HUDEP-2 (cell line): Measurements from ENCODE around the gene KIAA0825.
A peak's percentile ranks its signal among the peaks of the same experiment; 100 is the strongest.

Experiments used
- DNase-seq, 76 experiments: peaks; one replicate each; lab custom pipeline; 2025; ENCODE audit not compliant: unreplicated experiment in 76 of 76; lab: John Stamatoyannopoulos, UW

Gene KIAA0825

GRCh38 chr5:94618493-94619328 lies at the start of gene KIAA0825, which contains the start of gene SLF1:
Gene KIAA0825, minus strand, starts transcription at chr5:94618604. Its CDS starts 81,478 bp downstream, at chr5:94537126.
Gene SLF1, plus strand, starts transcription at chr5:94618669. Its CDS starts 10,142 bp downstream, at chr5:94628811.
- DNase-seq: peak in 75 of 76 experiments; percentile 14 to 86 (median 71)

DNA sequence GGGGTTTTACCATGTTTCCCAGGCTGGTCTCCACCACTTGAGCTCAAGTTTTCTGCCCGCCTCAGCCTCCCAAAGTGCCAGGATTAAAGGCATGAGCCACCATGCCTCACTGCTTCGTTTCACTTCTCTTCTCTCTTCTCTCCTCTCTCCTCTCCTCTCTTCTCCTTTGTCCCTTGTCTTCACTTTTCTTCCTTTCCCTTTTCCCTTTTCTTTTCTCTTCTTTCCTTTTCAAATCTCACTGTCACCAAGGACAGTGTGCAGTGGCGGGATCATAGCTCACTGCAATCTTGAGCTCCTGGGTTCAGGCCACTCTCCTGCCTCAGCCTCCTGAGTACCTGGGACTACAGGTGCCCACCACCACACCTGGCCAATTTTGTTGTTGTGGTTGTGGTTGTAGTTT lies 49.5 kb upstream of the KIAA0825 start:
- DNase-seq: no peak

DNA sequence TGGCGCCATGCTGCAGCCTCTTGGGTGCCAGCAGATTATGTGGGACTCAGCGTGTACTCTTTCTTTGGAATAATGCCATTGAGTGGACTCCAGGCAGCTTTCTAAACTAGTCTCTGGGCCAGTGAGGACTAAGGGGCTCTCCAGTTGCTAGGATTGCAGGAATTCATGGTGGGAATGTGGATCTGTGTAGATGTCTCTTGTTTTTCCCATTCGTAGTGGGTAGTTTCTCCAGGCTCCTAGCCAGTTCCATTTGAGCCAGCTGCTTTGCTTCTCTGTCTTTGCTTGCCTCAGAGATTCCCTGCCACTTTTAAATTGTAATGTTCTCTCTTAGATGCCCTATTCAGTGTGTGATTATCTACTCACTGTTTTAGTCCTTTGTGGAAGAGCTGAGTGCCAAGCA lies 42.7 kb upstream of the KIAA0825 start:
- DNase-seq: no peak

DNA sequence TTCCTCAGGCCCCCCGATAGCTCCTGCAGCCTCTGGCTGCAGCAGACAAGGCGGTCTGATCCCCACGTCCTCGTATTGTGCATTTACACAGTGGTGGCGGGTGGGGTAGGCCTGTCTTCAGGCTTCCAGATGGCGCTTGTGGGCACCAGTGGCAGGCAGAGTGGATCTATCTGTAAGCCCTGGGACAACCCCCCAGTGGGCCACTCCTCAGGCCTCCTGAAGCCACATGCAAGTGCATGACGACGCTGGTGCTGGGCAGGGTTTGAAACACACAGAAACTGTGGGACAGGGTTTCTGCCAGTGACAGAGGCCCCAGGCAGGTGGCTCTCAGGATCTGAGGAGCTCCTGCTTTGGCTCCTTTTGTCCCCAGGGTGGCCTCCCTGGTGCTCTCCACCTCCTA lies 42.1 kb upstream of the KIAA0825 start:
- no peak for DNase-seq

DNA sequence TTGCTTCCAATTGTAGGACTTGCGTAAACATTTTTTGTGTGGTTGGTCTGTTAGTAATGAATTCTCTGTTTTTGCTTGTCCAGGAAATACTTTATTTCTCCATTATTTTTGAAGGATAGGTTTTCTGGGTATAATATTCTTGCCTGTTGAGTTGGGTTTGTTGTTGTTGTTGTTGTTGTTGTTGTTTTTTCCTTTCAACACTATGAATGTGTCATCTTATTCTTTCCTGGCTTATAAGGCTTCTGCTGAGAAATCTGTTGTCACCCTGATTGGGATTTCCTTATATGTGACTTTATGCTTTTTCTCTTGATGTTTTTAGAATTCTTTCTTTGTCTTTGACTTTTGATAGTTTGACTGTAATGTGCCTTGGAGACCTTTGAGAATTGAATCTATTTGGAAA lies 39.9 kb upstream of the KIAA0825 start:
- DNase-seq: no peak

DNA sequence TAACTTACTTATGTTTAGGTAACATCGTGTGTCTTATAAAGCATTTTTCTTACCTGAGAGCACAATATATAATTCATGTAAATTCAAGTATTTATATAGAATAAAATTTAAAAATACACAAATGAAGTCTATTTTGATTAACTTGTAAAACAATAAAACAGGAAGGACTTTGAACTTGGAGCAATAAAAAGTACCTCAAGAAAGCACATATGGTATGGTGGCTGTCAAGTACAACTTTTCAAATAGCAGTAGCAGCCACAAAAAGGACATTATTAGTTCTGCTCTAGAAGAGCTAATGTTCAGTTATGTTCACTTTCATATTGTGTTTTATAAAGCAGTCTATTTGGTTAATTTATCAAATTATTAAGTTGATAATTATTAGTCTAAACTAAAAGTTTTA lies 31.5 kb upstream of the KIAA0825 start:
- DNase-seq: no peak

- DNase-seq: no peak
These were observed 28.4 kb upstream of the KIAA0825 start for GRCh38 chr5:94646758-94647157.

DNA sequence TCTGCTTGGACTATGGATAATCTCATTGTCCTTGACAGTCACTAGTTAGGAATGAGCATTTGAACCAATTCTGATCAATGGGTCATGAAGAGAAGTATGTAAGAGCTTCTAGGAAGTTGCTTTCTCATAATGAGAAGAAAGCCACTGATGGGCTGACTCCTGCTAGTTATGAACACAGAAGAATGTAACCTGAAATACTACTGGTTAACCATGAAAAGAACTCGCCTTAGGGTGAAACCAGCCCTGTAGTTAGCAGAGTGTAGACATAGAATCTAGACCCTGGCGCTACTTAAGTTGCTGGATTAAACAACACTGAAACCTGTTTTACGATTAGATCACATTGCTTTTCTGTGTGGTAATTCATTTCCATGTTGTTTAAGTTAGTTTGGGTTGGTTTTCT lies 26.6 kb upstream of the KIAA0825 start:
- DNase-seq: no peak

- DNase-seq: no peak
These were observed 21.8 kb upstream of the KIAA0825 start for GRCh38 chr5:94640176-94640575.

- DNase-seq: no peak
These were observed 13.6 kb upstream of the KIAA0825 start for GRCh38 chr5:94632024-94632423.

DNA sequence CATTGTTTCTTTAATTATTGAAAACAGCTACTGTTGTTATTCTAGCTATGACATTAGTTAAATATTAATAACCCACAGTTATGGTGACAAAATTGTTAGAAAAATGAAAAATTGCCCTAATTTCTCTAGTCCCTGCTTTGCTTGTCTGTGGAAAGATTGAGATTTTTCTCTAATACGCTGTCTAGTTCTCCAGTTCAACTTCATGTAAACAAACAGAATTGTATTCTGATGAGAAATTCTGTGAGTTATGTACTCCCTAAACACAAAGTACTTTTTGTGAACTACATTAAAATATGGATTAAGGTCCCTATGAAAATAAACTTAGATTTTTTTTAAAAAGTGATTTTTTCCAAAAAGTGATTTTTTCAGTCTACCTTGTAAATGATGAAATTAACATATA lies 8.8 kb upstream of the KIAA0825 start:
- no peak for DNase-seq

DNA sequence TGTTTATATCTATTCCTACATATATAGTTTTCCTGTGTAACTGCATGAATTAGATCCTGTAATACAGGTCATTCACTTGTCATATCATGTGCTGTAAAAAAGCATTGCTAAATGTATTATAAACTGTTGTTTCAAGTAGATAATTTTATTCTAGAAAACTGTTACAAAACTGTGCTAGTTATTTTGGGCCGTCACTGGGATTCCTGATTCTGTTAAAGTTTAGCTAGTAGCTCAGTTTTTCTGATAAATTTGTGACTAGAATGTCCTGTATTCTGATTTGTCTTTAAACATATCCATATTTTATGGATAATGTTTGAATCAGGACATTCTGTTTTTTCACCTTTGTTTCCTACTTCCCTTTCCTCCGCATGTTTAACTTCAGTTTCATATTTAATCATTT lies 5.5 kb upstream of the KIAA0825 start:
- no peak for DNase-seq

GRCh38 chr5:94623011-94623410 lies 4.6 kb upstream of the KIAA0825 start:
- no peak for DNase-seq

DNA sequence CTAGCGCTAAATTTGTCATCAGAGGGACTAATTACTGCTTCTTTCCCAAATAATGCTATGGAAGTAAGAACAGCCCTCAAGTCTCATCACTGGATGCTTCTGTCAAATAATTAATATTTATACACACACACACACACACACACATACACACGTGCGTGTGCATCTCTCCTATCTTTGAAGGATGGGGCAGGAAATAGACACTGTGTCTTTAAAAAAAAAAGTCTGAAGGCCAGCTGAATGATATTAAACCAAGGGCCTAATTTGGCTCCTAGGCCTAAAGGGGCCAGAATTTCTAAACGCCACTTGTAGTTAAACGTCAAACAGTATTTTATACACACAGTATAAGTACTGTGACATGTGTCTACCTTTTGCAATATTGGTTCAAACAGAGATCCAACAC lies 3.4 kb upstream of the KIAA0825 start:
- DNase-seq: peak in 1 of 76 experiments; percentile 4

GRCh38 chr5:94620256-94620655 lies 1.9 kb upstream of the KIAA0825 start:
- DNase-seq: no peak

- DNase-seq: peak in 74 of 76 experiments; percentile 22 to 87 (median 68)
These were observed 343 bp downstream of the KIAA0825 start for GRCh38 chr5:94618029-94618492.

DNA sequence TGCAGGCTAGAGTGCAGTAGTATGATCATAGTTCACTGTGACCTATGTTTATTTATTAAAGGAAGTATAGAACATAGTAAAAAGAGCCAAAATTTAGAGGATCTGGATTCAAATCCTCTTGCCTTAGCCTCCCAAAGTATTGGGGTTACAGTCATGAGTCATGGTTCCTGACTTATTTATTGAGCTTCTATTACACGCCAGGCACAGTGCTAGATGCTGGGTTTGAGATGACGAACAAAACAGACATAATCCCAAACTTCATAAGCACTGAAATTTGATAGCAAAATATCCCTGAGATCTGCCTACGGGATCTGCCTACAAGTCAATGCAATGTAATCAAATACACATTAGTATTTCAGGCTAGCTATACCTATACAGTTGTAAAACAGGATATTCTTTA lies 2.5 kb downstream of the KIAA0825 start:
- DNase-seq: no peak

DNA sequence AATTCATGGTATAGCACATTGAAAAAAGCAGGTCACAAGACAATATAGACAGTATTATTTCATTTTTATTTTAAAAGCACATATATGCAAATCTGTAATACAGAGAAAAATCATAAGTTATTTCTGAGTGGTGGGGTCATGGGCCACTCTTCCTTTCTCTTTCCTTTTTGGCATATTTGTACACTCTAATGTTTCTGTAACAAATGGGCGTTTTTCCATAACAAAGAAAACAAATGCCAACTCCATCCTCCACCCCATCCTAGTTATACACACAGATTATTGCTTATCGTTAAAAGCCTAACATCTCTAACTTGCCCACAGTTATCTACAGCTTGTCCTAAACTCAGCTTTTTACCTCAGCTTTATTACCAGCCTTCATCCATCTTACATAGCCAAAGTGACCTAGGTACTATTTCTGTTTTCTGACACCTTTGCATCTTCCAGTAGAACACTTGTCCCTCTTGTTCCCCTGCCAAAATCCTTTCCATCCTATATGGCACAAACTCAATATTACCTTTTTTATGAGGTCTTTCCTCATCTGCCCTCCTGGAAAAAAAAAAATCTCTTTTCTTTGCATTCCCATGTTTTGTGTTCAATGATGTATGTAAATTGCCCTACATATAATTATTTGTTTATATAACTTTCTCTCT lies 4.1 kb downstream of the KIAA0825 start:
- no peak for DNase-seq

DNA sequence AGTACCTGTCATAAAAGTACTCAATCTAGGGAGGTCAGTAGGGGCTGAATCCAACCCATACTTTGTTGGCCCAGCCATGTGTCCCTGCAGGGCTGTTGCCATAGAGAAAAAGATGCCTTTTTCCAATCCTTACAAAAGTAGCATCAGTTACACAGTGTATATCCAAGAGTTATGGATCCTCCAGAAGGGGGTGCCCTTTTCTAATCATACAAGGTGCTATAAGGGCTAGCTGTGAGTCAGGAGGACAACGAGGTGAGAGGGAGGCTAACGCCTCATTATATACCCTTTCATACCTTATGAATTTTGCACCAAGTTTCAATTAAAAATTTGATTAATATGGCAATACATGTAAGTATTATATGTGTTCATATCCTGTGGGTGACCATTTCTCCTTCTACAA lies 4.8 kb downstream of the KIAA0825 start:
- DNase-seq: peak in 34 of 76 experiments; percentile 1 to 59 (median 22)

GRCh38 chr5:94595281-94595840 lies 23.0 kb downstream of the KIAA0825 start:
- no peak for DNase-seq

DNA sequence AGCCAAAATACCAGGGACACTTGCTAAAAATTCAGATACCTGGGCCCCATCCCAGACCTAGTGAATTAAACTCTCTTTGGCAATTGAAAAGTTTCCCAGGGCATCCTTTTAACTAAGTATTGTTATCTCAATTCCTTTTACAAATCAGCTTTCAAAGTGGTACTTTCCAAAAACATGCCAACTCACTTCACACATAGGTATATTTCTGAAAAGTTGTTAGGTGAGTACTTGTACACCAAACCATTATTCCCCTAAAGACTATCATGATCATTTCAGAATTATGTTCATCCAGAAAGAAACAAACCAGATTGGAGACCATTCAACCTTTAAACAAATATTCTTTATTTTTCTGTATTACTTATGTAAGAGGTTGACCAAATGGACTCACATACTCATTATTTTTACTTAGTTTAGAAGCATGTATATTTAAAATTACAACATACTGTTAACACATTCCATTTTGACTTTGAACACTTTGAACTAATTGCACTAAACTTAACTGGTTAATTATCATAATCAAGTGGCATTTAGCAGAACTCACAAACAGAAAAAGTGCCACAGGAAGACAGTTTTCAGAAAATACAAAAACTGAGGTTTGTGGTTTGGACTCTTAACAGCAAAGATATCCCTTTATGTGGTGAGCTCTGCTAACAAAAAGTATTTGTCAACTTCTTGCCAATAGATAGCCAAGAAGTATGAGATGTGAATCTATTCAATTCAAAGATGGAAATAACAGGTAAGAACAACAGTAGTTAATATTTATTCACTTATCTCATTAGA lies 40.7 kb downstream of the KIAA0825 start:
- DNase-seq: no peak
